ENCODE data around the gene BHLHA15.

DNA sequence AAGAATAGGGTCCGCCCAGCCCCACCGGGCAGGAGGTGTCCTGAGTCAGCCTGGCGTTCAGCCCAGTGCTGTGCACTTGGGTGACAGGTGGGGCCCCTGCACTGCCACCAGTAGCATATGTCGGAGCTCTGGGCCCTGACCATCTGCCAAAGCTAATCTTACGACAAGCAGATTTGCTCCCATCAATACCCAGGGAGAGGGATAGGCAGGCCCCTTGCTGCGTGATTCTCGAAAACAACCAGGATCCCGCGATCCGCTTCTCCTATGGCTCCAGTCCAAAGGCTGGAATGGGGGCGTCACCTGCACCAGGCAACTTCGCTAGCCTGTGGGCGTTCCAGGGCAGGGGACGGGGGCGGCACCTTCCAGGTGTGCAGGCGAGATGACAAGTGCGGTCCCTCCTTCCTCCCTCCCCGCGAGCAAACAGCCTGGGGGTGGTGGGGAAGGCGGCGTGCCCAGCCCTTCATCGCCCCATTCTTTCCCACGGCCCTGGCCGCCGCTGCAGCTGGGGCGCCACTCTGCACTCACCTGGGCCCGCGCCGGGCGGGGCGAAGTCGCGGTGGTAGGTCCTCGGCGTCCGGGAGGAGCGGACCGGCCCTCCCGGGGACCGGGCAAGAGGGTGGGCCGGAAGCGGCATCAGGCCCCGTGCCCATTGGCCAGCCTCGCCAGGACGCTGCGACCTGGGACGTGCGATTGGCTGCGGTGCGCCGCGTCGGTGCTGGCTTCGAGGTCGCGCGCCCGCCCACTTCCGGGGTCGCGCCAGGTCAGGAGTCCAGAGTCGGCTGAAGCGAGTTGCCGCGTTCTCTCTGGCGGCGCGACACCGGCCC is 40.6 kb downstream of the BHLHA15 start, which contains the start of gene TECPR1:
- no peak for TF ChIP-seq POLR2A (IDR thresholded peaks at IDR 0.05)
- TF ChIP-seq, protein P1, sequence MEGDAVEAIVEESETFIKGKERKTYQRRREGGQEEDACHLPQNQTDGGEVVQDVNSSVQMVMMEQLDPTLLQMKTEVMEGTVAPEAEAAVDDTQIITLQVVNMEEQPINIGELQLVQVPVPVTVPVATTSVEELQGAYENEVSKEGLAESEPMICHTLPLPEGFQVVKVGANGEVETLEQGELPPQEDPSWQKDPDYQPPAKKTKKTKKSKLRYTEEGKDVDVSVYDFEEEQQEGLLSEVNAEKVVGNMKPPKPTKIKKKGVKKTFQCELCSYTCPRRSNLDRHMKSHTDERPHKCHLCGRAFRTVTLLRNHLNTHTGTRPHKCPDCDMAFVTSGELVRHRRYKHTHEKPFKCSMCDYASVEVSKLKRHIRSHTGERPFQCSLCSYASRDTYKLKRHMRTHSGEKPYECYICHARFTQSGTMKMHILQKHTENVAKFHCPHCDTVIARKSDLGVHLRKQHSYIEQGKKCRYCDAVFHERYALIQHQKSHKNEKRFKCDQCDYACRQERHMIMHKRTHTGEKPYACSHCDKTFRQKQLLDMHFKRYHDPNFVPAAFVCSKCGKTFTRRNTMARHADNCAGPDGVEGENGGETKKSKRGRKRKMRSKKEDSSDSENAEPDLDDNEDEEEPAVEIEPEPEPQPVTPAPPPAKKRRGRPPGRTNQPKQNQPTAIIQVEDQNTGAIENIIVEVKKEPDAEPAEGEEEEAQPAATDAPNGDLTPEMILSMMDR (IDR thresholded peaks at IDR 0.05): no peak
